HepG2 (cell line): ENCODE data around the gene PDZD2. TPM values are rescaled to one million over a fixed set of nuclear protein-coding genes. Genes with fewer than 3 reads are reported as not detected.

Source experiments
- ATAC-seq: fragments of 200-7000 bp; cut with Tn5 transposase; 3 replicates; pipeline ENCODE4 v1.9.1; 2020; ENCODE audit warnings: mild to moderate bottlenecking, moderate library complexity
- BruUV-seq: library from RNA; stranded (reverse); fragments of 400-500 nt; replicated peaks from 2 replicates; lab custom pipeline; 2021; lab: Mats Ljungman, UMichigan
- CTCF ChIA-PET: fragments of 300-600 bp; formaldehyde crosslinking; extraction: SDS; loops from one replicate; lab custom pipeline; 2021; ENCODE audit warnings: low total read pairs, inconsistent platforms, low intra/inter-chr PET ratio; lab: Yijun Ruan, JAX
- POLR2A ChIA-PET: fragments of 350-600 bp; sonication (Branson Sonifier 250); formaldehyde crosslinking; loops from one replicate; lab custom pipeline; 2020; ENCODE audit warnings: antibody characterized with exemption, inconsistent platforms; lab: Yijun Ruan, JAX
- DNase-seq: peaks from one replicate; pipeline ENCODE4 v3.0.0-alpha.2; 2015; ENCODE audit warnings: low spot score
- FAIRE-seq: peaks from 3 replicates; lab custom pipeline; 2011; peaks lifted over from hg19 to GRCh38; lab: Jason Lieb, UNC
- H2AFZ ChIP-seq: one replicate; pipeline ENCODE4 v1.6.1; 2011; ENCODE audit warnings: low read length, inconsistent platforms
- H3K27ac ChIP-seq: fragments of 300-600 bp; 3 replicates; pipeline ENCODE4 v1.8.0; 2011; ENCODE audit warnings: mixed run types, mild to moderate bottlenecking, mixed read lengths, low read length, inconsistent platforms; ENCODE audit not compliant: insufficient read depth; ENCODE audit errors: extremely low read length
- H3K27me3 ChIP-seq, 2 experiments: fragments of 200-600 bp in 1 of 2; 2 replicates in 1 of 2; 3 replicates in 1 of 2; pipeline versions ENCODE4 v1.6.0 to v1.8.0; 2011; ENCODE audit warnings: low read length in 2 of 2, mild to moderate bottlenecking in 2 of 2, moderate library complexity in 2 of 2, inconsistent platforms in 1 of 2; ENCODE audit not compliant: insufficient read depth in 2 of 2, control insufficient read depth in 1 of 2
- H3K36me3 ChIP-seq, 2 experiments: fragments of 200-600 bp in 1 of 2; replicated peaks in 1 of 2; 2 replicates in 1 of 2; 3 replicates in 1 of 2; pipeline versions ENCODE4 v1.5.1 to v1.8.0; 2011; ENCODE audit warnings: low read length in 2 of 2, inconsistent platforms in 1 of 2; ENCODE audit not compliant: insufficient read depth in 2 of 2, control insufficient read depth in 1 of 2
- H3K4me1 ChIP-seq: 2 replicates; pipeline ENCODE4 v1.5.1; 2012; ENCODE audit warnings: low read length, inconsistent platforms; ENCODE audit not compliant: insufficient read depth
- H3K4me2 ChIP-seq: 2 replicates; pipeline ENCODE4 v1.6.0; 2011; ENCODE audit warnings: low read depth, low read length, inconsistent platforms
- H3K4me3 ChIP-seq, 3 experiments: fragments of 200-600 bp in 1 of 3; sonication (generic), shearing (Covaris generic) in 1 of 3; replicated peaks in 1 of 3; 2 replicates each; pipeline ENCODE4 v1.5.1; 2011 to 2016; ENCODE audit warnings: low read length in 3 of 3, inconsistent platforms in 2 of 3, low read depth in 2 of 3, mild to moderate bottlenecking in 2 of 3, control low read depth in 1 of 3, mixed read lengths in 1 of 3; ENCODE audit not compliant: insufficient read depth in 1 of 3
- H3K79me2 ChIP-seq: one replicate; pipeline ENCODE4 v1.6.1; 2011; ENCODE audit warnings: low read length, inconsistent platforms; ENCODE audit not compliant: insufficient read depth
- H3K9ac ChIP-seq: 2 replicates; pipeline ENCODE4 v1.6.0; 2011; ENCODE audit warnings: mild to moderate bottlenecking, low read depth, low read length, inconsistent platforms; ENCODE audit not compliant: insufficient read depth
- H3K9me3 ChIP-seq: 2 replicates; pipeline ENCODE4 v1.5.1; 2012; ENCODE audit warnings: mild to moderate bottlenecking, low read length
- H4K20me1 ChIP-seq: 2 replicates; pipeline ENCODE4 v1.6.0; 2011; ENCODE audit warnings: inconsistent platforms, mild to moderate bottlenecking, low read length, moderate library complexity; ENCODE audit not compliant: insufficient read depth
- AHR ChIP-seq: IDR thresholded peaks from 2 replicates; pipeline ENCODE4 v1.6.1; 2018; ENCODE audit warnings: missing genetic modification reagents, missing compliant biosample characterization
- ASH2L ChIP-seq: fragments of 300-600, 200-600 bp; sonication (generic); IDR thresholded peaks from 2 replicates; pipeline ENCODE4 v1.7.0; 2017; ENCODE audit warnings: low read depth, mild to moderate bottlenecking, moderate library complexity, mixed read lengths, low read length; ENCODE audit not compliant: insufficient read length
- ETV5 ChIP-seq: IDR thresholded peaks from 2 replicates; pipeline ENCODE4 v1.6.1; 2018; ENCODE audit warnings: missing biosample characterization, missing genetic modification reagents, inconsistent platforms, borderline replicate concordance
- FOXO1 ChIP-seq: sonication (generic); formaldehyde crosslinking; IDR thresholded peaks from 2 replicates; pipeline ENCODE4 v1.4.0; 2020; ENCODE audit warnings: missing genetic modification reagents
- GZF1 ChIP-seq: sonication (generic); formaldehyde crosslinking; IDR thresholded peaks from 2 replicates; pipeline ENCODE4 v1.5.1; 2020; ENCODE audit warnings: mild to moderate bottlenecking, missing genetic modification reagents
- HBP1 ChIP-seq: IDR thresholded peaks from 2 replicates; pipeline ENCODE4 v1.6.1; 2016; ENCODE audit warnings: low read depth, control low read depth
- KDM5A ChIP-seq: fragments of 200-600 bp; sonication (generic); IDR thresholded peaks from 2 replicates; pipeline ENCODE4 v1.7.0; 2018; ENCODE audit warnings: antibody characterized with exemption, mild to moderate bottlenecking, low read length, borderline replicate concordance
- NAIF1 ChIP-seq: sonication (generic); formaldehyde crosslinking; IDR thresholded peaks from 2 replicates; pipeline ENCODE4 v1.5.0; 2020; ENCODE audit warnings: mild to moderate bottlenecking, missing genetic modification reagents, borderline replicate concordance
- TP53 ChIP-seq: sonication (generic); formaldehyde crosslinking; conservative IDR thresholded peaks from 2 replicates; pipeline ENCODE4 v1.4.0; 2020; ENCODE audit warnings: missing genetic modification reagents
- ZNF3 ChIP-seq: IDR thresholded peaks from 2 replicates; pipeline ENCODE4 v1.7.0; 2017; ENCODE audit warnings: inconsistent platforms
- ZNF407 ChIP-seq: sonication (generic); formaldehyde crosslinking; IDR thresholded peaks from one replicate; pipeline ENCODE4 v1.5.1; 2020; ENCODE audit warnings: mild to moderate bottlenecking, missing genetic modification reagents; ENCODE audit errors: not compliant biosample characterization
- ZNF513 ChIP-seq: sonication (generic); formaldehyde crosslinking; conservative IDR thresholded peaks from 2 replicates; pipeline ENCODE4 v1.5.0; 2020; ENCODE audit warnings: missing genetic modification reagents
- ZNF563 ChIP-seq: sonication (generic); formaldehyde crosslinking; IDR thresholded peaks from 2 replicates; pipeline ENCODE4 v1.8.0; 2022; ENCODE audit warnings: mild to moderate bottlenecking, moderate library complexity, missing genetic modification reagents
- ZNF598 ChIP-seq: sonication (generic); formaldehyde crosslinking; IDR thresholded peaks from 2 replicates; pipeline ENCODE4 v1.5.1; 2020; ENCODE audit warnings: mild to moderate bottlenecking, missing genetic modification reagents, borderline replicate concordance
- WGBS: methylation state at CpG from one replicate; pipeline ENCODE4 v1.1.6; 2017; ENCODE audit warnings: low lambda C conversion rate; 5-methylcytosine and 5-hydroxymethylcytosine counted together
- in situ Hi-C: cut with HindIII; loops from 2 replicates; pipeline ENCODE4 v1.10.0; 2017; ENCODE audit warnings: low pct_unique_long_range_greater_than_20kb; ENCODE audit not compliant: extremely low pct_ligation_motif_present
- intact Hi-C: fragments of 100-400 bp; cut with micrococcal nuclease; formaldehyde crosslinking; loops from one replicate; pipeline ENCODE4 v1.10.0; 2022; ENCODE audit not compliant: unreplicated experiment
- polyA plus RNA-seq, 8 experiments: library from polyadenylated mRNA; depleted of rRNA in 3 of 8; stranded (reverse) in 7 of 8; unstranded in 1 of 8; fragments of >200 nt; fragmentation: Illumina TruSeq in 4 of 8; extraction: Trizol in 4 of 8; gene quantifications; 2 replicates each; pipeline versions ENCODE4 v1.2.1 to v1.2.3, GENCODE V29; 2011 to 2016; ENCODE audit warnings: low read depth in 4 of 8, missing spikeins in 1 of 8, mixed read lengths in 1 of 8; ENCODE audit not compliant: insufficient read depth in 1 of 8
- total RNA-seq, 5 experiments: library from RNA; depleted of rRNA; stranded (reverse); fragments of >200 nt; fragmentation: Illumina TruSeq; extraction: Trizol; gene quantifications; 2 replicates each; pipeline ENCODE4 v1.2.3, GENCODE V29; 2016; ENCODE audit warnings: low read depth in 1 of 5

Gene PDZD2
- total and polyA plus RNA-seq, 2 of the 13 experiments (the other 11 are each of a cell fraction or from before 2014, with no cell fraction given), result 0.04 TPM; not detected in 1

- WGBS, result 28% methylated on average over 9 of the region's 13 CpGs
- Histone ChIP-seq H2AFZ (no peak overlapping the region), H3K36me3 (no peaks in the 10 kb centered on the region), H3K9ac (no peak overlapping the region), H4K20me1 (no peaks in the 10 kb centered on the region), H3K27ac (no peak overlapping the region), H3K4me2 (peak overlapping the region; percentile 43), H3K4me3 (peak overlapping the region in 1 of 3 experiments; percentile 28; a peak in 2 of 6 replicates), H3K27me3 (peaks cover 0 to 17% of the 10 kb centered on the region in 2 experiments; a peak in 2 of 5 replicates), H3K4me1 (peaks cover 24% of the 10 kb centered on the region), H3K9me3 (no peaks in the 10 kb centered on the region), H3K79me2 (no peaks in the 10 kb centered on the region)
- in situ Hi-C loops, result no loop called here
- BruUV-seq, result no TSS peak
- intact Hi-C loops, result no loop called here
- no peak for FAIRE-seq
- ATAC-seq, result peak; percentile 47
- CTCF ChIA-PET, result no interaction called here
- no peak for DNase-seq
- POLR2A ChIA-PET, result no interaction called here
- TF ChIP-seq TP53 (CRISPR knock-in tag) (no peak), FOXO1 (CRISPR knock-in tag) (no peak), ZNF563 (CRISPR knock-in tag) (no peak), ASH2L (no peak), HBP1 (CRISPR knock-in tag) (no peak), ZNF3 (CRISPR knock-in tag) (no peak), KDM5A (no peak), ETV5 (CRISPR knock-in tag) (no peak), GZF1 (no peak), ZNF598 (CRISPR knock-in tag) (no peak), ZNF513 (CRISPR knock-in tag) (no peak), NAIF1 (CRISPR knock-in tag) (no peak), ZNF407 (CRISPR knock-in tag) (no peak), AHR (CRISPR knock-in tag) (no peak)
Measured at GRCh38 chr5:31963358-31964006, 324.6 kb downstream of the PDZD2 start.
